Neural progenitor cell (in vitro differentiated cells): ENCODE results near the gene BICD1.

ENCODE experiments used
- CTCF ChIP-seq: fragments of 200-600 bp; sonication (generic); IDR thresholded peaks from 2 replicates; pipeline ENCODE4 v1.5.1; 2017; ENCODE audit warnings: antibody characterized with exemption, mild to moderate bottlenecking
- EZH2 ChIP-seq: fragments of 200-600 bp; sonication (generic); IDR thresholded peaks from 2 replicates; pipeline ENCODE4 v1.6.1; 2017; ENCODE audit warnings: antibody characterized with exemption, mild to moderate bottlenecking, moderate library complexity
- EZH2phosphoT487 ChIP-seq: fragments of 200-600 bp; sonication (generic); IDR thresholded peaks from 2 replicates; pipeline ENCODE4 v1.6.1; 2017; ENCODE audit warnings: antibody characterized with exemption

GRCh38 chr12:32148372-32148771 lies 41.7 kb downstream of the BICD1 start:
- TF ChIP-seq CTCF (no peak), EZH2phosphoT487 (no peak), EZH2 (no peak)
